HG03108 (cell line): Measurements from ENCODE around the gene MAP3K4.
A peak's percentile ranks its signal among the peaks of the same experiment; 100 is the strongest.

Experiments
- ATAC-seq: cut with Tn5 transposase; IDR thresholded peaks from one replicate; pipeline ENCODE4 v1.9.1; 2021; ENCODE audit warnings: moderate library complexity; ENCODE audit not compliant: unreplicated experiment

The MAP3K4 gene

GRCh38 chr6:160998766-160999165 lies 7.2 kb downstream of the MAP3K4 start:
- ATAC-seq: no peak

- ATAC-seq: no peak
These were observed 7.9 kb downstream of the MAP3K4 start for GRCh38 chr6:160999516-160999915.

GRCh38 chr6:161000632-161001031 lies 9.1 kb downstream of the MAP3K4 start:
- no peak for ATAC-seq

GRCh38 chr6:161001421-161001820 lies 9.9 kb downstream of the MAP3K4 start:
- ATAC-seq: no peak

GRCh38 chr6:161003336-161003735 lies 11.8 kb downstream of the MAP3K4 start:
- ATAC-seq: no peak

GRCh38 chr6:161008245-161008644 lies 16.7 kb downstream of the MAP3K4 start:
- no peak for ATAC-seq

- no peak for ATAC-seq
These were observed 18.4 kb downstream of the MAP3K4 start for GRCh38 chr6:161009991-161010390.

GRCh38 chr6:161010418-161010817 lies 18.8 kb downstream of the MAP3K4 start:
- ATAC-seq: no peak

GRCh38 chr6:161011492-161012480 lies 20.2 kb downstream of the MAP3K4 start:
- ATAC-seq: no peak

GRCh38 chr6:161013695-161014094 lies 22.1 kb downstream of the MAP3K4 start:
- no peak for ATAC-seq

- no peak for ATAC-seq
These were observed 26.4 kb downstream of the MAP3K4 start for GRCh38 chr6:161017766-161018564.

GRCh38 chr6:161019324-161019839 lies 27.8 kb downstream of the MAP3K4 start:
- ATAC-seq: no peak

GRCh38 chr6:161021543-161021942 lies 30.0 kb downstream of the MAP3K4 start:
- no peak for ATAC-seq

GRCh38 chr6:161021998-161022743 lies 30.6 kb downstream of the MAP3K4 start:
- ATAC-seq: no peak

GRCh38 chr6:161023316-161023715 lies 31.7 kb downstream of the MAP3K4 start:
- no peak for ATAC-seq

GRCh38 chr6:161024364-161024920 lies 32.9 kb downstream of the MAP3K4 start:
- no peak for ATAC-seq

GRCh38 chr6:161027385-161027784 lies 35.8 kb downstream of the MAP3K4 start:
- ATAC-seq: no peak

- peak; percentile 83 for ATAC-seq
These were observed 37.7 kb downstream of the MAP3K4 start for GRCh38 chr6:161029195-161029809.

- ATAC-seq: no peak
These were observed 40.3 kb downstream of the MAP3K4 start for GRCh38 chr6:161031721-161032495.
